HepG2 (cell line): ENCODE data around the gene TFPI. TPM values are rescaled to one million over a fixed set of nuclear protein-coding genes. Genes with fewer than 3 reads are reported as not detected.

Source experiments
- FOXK1 ChIP-seq: sonication (generic); formaldehyde crosslinking; IDR thresholded peaks from 2 replicates; pipeline ENCODE4 v1.4.0; 2020; ENCODE audit warnings: low read depth, missing genetic modification reagents, borderline replicate concordance
- GATAD2A ChIP-seq: IDR thresholded peaks from 2 replicates; pipeline ENCODE4 v1.6.1; 2016
- HDAC2 ChIP-seq: sonication (generic); formaldehyde crosslinking; IDR thresholded peaks from 2 replicates; pipeline ENCODE4 v1.4.0; 2020; ENCODE audit warnings: missing genetic modification reagents
- HES4 ChIP-seq: sonication (generic); formaldehyde crosslinking; IDR thresholded peaks from 2 replicates; pipeline ENCODE4 v1.9.0; 2021; ENCODE audit warnings: mild to moderate bottlenecking, missing genetic modification reagents, borderline replicate concordance
- HOXA3 ChIP-seq: sonication (generic); formaldehyde crosslinking; IDR thresholded peaks from 2 replicates; pipeline ENCODE4 v1.5.0; 2020; ENCODE audit warnings: missing genetic modification reagents
- IRF2 ChIP-seq: IDR thresholded peaks from 2 replicates; pipeline ENCODE4 v1.6.1; 2018; ENCODE audit warnings: missing genetic modification reagents, missing compliant biosample characterization
- KMT2B ChIP-seq: IDR thresholded peaks from 2 replicates; pipeline ENCODE4 v1.6.1; 2016; ENCODE audit warnings: missing genetic modification reagents, missing compliant biosample characterization
- POLR2G ChIP-seq: fragments of 200-400 bp; formaldehyde crosslinking; IDR thresholded peaks from 2 replicates; pipeline ENCODE4 v1.6.1; 2018; ENCODE audit warnings: mild to moderate bottlenecking, low read depth, low read length, moderate library complexity
- SMAD3 ChIP-seq: sonication (generic); formaldehyde crosslinking; IDR thresholded peaks from 2 replicates; pipeline ENCODE4 v1.4.0; 2020; ENCODE audit warnings: missing genetic modification reagents
- SP5 ChIP-seq: IDR thresholded peaks from 2 replicates; pipeline ENCODE4 v1.6.1; 2016; ENCODE audit warnings: low read depth, borderline replicate concordance
- STAG1 ChIP-seq: sonication (generic); formaldehyde crosslinking; IDR thresholded peaks from 2 replicates; pipeline ENCODE4 v1.4.0; 2020; ENCODE audit warnings: missing genetic modification reagents
- TBX2 ChIP-seq: sonication (generic); formaldehyde crosslinking; IDR thresholded peaks from 2 replicates; pipeline ENCODE4 v1.5.0; 2020; ENCODE audit warnings: missing genetic modification reagents, mild to moderate bottlenecking, borderline replicate concordance
- TEAD3 ChIP-seq: optimal IDR thresholded peaks from 2 replicates; pipeline ENCODE3; 2016; ENCODE audit warnings: borderline replicate concordance
- ZBTB20 ChIP-seq: sonication (generic); formaldehyde crosslinking; IDR thresholded peaks from 2 replicates; pipeline ENCODE4 v1.8.1; 2023; ENCODE audit warnings: missing genetic modification reagents, low read depth, mild to moderate bottlenecking, borderline replicate concordance
- ZKSCAN8 ChIP-seq: IDR thresholded peaks from 2 replicates; pipeline ENCODE4 v1.6.1; 2016; ENCODE audit warnings: borderline replicate concordance, missing genetic modification reagents, missing compliant biosample characterization
- ZNF136 ChIP-seq: sonication (generic); formaldehyde crosslinking; IDR thresholded peaks from 2 replicates; pipeline ENCODE4 v1.8.1; 2022; ENCODE audit warnings: low read depth, mild to moderate bottlenecking, moderate library complexity, missing genetic modification reagents
- ZNF335 ChIP-seq: sonication (generic); formaldehyde crosslinking; IDR thresholded peaks from 2 replicates; pipeline ENCODE4 v1.4.0; 2020; ENCODE audit warnings: missing genetic modification reagents
- ZNF431 ChIP-seq: sonication (generic); formaldehyde crosslinking; IDR thresholded peaks from 2 replicates; pipeline ENCODE4 v1.9.0; 2022; ENCODE audit warnings: missing genetic modification reagents, low read depth, mild to moderate bottlenecking, borderline replicate concordance
- ZNF614 ChIP-seq: IDR thresholded peaks from 2 replicates; pipeline ENCODE4 v1.6.1; 2018; ENCODE audit warnings: missing biosample characterization, missing genetic modification reagents, inconsistent platforms, borderline replicate concordance
- polyA plus RNA-seq, 8 experiments: library from polyadenylated mRNA; depleted of rRNA in 3 of 8; stranded (reverse) in 7 of 8; unstranded in 1 of 8; fragments of >200 nt; fragmentation: Illumina TruSeq in 4 of 8; extraction: Trizol in 4 of 8; gene quantifications; 2 replicates each; pipeline versions ENCODE4 v1.2.1 to v1.2.3, GENCODE V29; 2011 to 2016; ENCODE audit warnings: low read depth in 4 of 8, missing spikeins in 1 of 8, mixed read lengths in 1 of 8; ENCODE audit not compliant: insufficient read depth in 1 of 8
- total RNA-seq, 5 experiments: library from RNA; depleted of rRNA; stranded (reverse); fragments of >200 nt; fragmentation: Illumina TruSeq; extraction: Trizol; gene quantifications; 2 replicates each; pipeline ENCODE4 v1.2.3, GENCODE V29; 2016; ENCODE audit warnings: low read depth in 1 of 5
- TF ChIP-seq, protein P1 (sequence below): sonication (generic); formaldehyde crosslinking; conservative IDR thresholded peaks from 2 replicates; pipeline ENCODE4 v1.4.0; 2020; ENCODE audit warnings: mild to moderate bottlenecking, missing genetic modification reagents, moderate library complexity
- TF ChIP-seq, protein P2 (sequence below): sonication (generic); formaldehyde crosslinking; IDR thresholded peaks from 2 replicates; pipeline ENCODE4 v1.5.1; 2020; ENCODE audit warnings: missing genetic modification reagents, mild to moderate bottlenecking, borderline replicate concordance
- TF ChIP-seq, protein P3 (sequence below): IDR thresholded peaks from 2 replicates; pipeline ENCODE4 v1.6.1; 2016; ENCODE audit warnings: low read depth, borderline replicate concordance
- TF ChIP-seq, protein P4 (sequence below): sonication (generic); formaldehyde crosslinking; IDR thresholded peaks from 2 replicates; pipeline ENCODE4 v1.5.1; 2020; ENCODE audit warnings: mild to moderate bottlenecking, missing genetic modification reagents, borderline replicate concordance

Gene TFPI
- total and polyA plus RNA-seq, 2 of the 13 experiments (the other 11 are each of a cell fraction or from before 2014, with no cell fraction given) = 301 to 436 TPM

DNA sequence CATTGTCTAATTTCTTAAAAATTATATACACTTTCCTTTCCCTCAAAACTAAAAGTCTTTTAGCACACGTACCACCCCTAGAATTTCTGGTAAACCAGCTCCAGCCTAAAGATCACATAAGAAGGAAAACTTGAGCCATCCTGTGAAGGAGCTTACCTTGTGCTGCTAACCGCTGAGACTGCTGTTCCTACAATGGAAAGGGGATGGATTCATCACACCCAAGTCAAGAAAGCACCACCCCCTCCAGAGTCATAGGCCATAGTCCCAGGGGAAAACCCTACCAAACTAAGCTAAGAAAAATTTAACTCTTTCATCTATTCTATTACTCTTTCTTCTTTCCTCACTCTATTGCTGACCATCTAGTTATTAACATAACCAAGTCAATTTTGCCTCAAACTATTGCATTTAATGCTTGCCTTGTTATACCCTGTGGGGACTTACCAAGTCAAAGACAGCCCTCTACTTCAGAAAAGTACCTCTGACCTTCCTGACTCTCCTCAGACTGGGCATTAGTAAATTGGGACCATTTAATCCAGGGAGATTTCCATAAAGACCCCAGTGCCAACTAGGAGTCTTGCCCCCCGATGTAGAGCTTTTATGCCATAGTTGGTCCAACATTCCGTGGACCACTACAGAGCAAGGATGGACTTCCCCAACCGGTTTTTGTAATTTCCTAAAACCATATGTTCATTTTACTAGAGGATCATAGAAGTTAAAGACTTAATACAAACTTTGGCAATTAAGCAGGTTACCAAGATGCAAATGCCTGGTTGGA lies 40.6 kb downstream of the TFPI start (continued):
- TF ChIP-seq POLR2G (peak; percentile 75), ZKSCAN8 (CRISPR knock-in tag) (peak; percentile 62; the same call in 1 of the 2 replicates), STAG1 (peak; percentile 18; the same call in 1 of the 2 replicates), SMAD3 (CRISPR knock-in tag) (peak; percentile 41), SP5 (CRISPR knock-in tag) (0 out of 2 replicates have a peak, but pooled peaks have one; percentile 44), GATAD2A (CRISPR knock-in tag) (peak; percentile 76), ZBTB20 (CRISPR knock-in tag) (peak; percentile 82; the same call in 1 of the 2 replicates), ZNF431 (CRISPR knock-in tag) (0 out of 2 replicates have a peak, but pooled peaks have one; percentile 49), HES4 (CRISPR knock-in tag) (0 out of 2 replicates have a peak, but pooled peaks have one; percentile 43), HOXA3 (CRISPR knock-in tag) (peak; percentile 38; the same call in 1 of the 2 replicates), FOXK1 (CRISPR knock-in tag) (peak; percentile 58; the same call in 1 of the 2 replicates), TEAD3 (peak; percentile 52), ZNF136 (peak; percentile 60; the same call in 1 of the 2 replicates), ZNF335 (CRISPR knock-in tag) (0 out of 2 replicates have a peak, but pooled peaks have one; percentile 32), IRF2 (peak; percentile 75; the same call in 1 of the 2 replicates), KMT2B (CRISPR knock-in tag) (0 out of 2 replicates have a peak, but pooled peaks have one; percentile 22), TBX2 (CRISPR knock-in tag) (peak; percentile 26; the same call in 1 of the 2 replicates), HDAC2 (CRISPR knock-in tag) (peak; percentile 42; the same call in 1 of the 2 replicates), ZNF614 (CRISPR knock-in tag) (peak; percentile 78; the same call in 1 of the 2 replicates)
- TF ChIP-seq, protein P1, sequence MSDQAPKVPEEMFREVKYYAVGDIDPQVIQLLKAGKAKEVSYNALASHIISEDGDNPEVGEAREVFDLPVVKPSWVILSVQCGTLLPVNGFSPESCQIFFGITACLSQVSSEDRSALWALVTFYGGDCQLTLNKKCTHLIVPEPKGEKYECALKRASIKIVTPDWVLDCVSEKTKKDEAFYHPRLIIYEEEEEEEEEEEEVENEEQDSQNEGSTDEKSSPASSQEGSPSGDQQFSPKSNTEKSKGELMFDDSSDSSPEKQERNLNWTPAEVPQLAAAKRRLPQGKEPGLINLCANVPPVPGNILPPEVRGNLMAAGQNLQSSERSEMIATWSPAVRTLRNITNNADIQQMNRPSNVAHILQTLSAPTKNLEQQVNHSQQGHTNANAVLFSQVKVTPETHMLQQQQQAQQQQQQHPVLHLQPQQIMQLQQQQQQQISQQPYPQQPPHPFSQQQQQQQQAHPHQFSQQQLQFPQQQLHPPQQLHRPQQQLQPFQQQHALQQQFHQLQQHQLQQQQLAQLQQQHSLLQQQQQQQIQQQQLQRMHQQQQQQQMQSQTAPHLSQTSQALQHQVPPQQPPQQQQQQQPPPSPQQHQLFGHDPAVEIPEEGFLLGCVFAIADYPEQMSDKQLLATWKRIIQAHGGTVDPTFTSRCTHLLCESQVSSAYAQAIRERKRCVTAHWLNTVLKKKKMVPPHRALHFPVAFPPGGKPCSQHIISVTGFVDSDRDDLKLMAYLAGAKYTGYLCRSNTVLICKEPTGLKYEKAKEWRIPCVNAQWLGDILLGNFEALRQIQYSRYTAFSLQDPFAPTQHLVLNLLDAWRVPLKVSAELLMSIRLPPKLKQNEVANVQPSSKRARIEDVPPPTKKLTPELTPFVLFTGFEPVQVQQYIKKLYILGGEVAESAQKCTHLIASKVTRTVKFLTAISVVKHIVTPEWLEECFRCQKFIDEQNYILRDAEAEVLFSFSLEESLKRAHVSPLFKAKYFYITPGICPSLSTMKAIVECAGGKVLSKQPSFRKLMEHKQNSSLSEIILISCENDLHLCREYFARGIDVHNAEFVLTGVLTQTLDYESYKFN (CRISPR knock-in tag) = peak; percentile 25; the same call in 1 of the 2 replicates
- TF ChIP-seq, protein P2, sequence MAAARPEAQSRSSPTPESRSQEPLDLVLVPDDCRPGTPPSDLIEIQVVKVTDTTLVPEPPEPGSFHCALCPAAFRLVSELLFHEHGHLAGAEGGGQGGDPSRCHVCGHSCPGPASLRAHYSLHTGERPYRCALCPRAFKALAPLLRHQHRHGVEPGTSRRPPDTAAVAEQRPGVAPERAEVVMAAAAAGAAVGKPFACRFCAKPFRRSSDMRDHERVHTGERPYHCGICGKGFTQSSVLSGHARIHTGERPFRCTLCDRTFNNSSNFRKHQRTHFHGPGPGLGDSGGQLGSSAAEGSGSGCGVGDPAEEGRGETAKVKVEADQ (CRISPR knock-in tag) = 0 out of 2 replicates have a peak, but pooled peaks have one; percentile 25
- TF ChIP-seq, protein P3, sequence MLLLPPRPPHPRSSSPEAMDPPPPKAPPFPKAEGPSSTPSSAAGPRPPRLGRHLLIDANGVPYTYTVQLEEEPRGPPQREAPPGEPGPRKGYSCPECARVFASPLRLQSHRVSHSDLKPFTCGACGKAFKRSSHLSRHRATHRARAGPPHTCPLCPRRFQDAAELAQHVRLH (CRISPR knock-in tag) = peak; percentile 69; the same call in 1 of the 2 replicates
- TF ChIP-seq, protein P4, sequence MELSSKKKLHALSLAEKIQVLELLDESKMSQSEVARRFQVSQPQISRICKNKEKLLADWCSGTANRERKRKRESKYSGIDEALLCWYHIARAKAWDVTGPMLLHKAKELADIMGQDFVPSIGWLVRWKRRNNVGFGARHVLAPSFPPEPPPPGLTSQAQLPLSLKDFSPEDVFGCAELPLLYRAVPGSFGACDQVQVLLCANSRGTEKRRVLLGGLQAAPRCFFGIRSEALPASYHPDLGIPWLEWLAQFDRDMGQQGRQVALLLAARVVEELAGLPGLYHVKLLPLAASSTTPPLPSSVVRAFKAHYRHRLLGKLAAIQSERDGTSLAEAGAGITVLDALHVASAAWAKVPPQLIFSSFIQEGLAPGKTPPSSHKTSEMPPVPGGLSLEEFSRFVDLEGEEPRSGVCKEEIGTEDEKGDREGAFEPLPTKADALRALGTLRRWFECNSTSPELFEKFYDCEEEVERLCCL (CRISPR knock-in tag) = peak; percentile 42; the same call in 1 of the 2 replicates
